ENCODE results near the gene MYO1D. TPM values are rescaled to one million over a fixed set of nuclear protein-coding genes. Genes with fewer than 3 reads are reported as not detected.

MYO1D gene
- total and polyA plus RNA-seq, 2 experiments from 2014 or later: 34.3 to 43.7 TPM

DNA sequence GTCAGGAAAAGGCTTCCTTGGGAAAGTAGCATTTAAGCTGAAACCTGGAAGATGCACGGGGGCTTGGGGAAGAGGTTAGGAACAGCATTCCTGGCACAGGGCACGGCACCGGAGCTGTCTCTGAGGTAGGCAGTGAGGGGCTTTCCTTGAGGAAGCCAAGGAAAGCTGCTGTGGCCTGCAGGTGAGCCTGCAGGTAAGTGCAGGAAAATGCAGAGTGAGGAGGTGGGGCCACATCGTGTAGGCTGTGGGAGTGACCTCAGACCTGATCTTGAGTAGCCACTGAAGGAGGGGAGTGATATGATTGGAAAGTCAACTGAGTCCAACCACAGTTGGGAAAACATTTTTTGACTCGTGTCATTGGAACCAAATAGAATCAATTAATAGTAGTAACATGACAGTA is 310.6 kb downstream of the MYO1D start:
- no peak for DNase-seq (ENCODE audit: low read depth in 1 of 2, low spot score in 1 of 2)
- Histone ChIP-seq H3K4me3 (no peak overlapping the region), H3K36me3 (no peaks in the 10 kb centered on the region), H3K9me3 (ENCODE audit: low read depth) (no peaks in the 10 kb centered on the region), H3K4me1 (ENCODE audit: low read depth) (no peaks in the 10 kb centered on the region), H3K27ac (no peak overlapping the region), H3K27me3 (no peaks in the 10 kb centered on the region)
- TF ChIP-seq, protein P1, sequence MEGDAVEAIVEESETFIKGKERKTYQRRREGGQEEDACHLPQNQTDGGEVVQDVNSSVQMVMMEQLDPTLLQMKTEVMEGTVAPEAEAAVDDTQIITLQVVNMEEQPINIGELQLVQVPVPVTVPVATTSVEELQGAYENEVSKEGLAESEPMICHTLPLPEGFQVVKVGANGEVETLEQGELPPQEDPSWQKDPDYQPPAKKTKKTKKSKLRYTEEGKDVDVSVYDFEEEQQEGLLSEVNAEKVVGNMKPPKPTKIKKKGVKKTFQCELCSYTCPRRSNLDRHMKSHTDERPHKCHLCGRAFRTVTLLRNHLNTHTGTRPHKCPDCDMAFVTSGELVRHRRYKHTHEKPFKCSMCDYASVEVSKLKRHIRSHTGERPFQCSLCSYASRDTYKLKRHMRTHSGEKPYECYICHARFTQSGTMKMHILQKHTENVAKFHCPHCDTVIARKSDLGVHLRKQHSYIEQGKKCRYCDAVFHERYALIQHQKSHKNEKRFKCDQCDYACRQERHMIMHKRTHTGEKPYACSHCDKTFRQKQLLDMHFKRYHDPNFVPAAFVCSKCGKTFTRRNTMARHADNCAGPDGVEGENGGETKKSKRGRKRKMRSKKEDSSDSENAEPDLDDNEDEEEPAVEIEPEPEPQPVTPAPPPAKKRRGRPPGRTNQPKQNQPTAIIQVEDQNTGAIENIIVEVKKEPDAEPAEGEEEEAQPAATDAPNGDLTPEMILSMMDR (IDR thresholded peaks at IDR 0.05; ENCODE audit: low read depth, low read length): no peak

DNA sequence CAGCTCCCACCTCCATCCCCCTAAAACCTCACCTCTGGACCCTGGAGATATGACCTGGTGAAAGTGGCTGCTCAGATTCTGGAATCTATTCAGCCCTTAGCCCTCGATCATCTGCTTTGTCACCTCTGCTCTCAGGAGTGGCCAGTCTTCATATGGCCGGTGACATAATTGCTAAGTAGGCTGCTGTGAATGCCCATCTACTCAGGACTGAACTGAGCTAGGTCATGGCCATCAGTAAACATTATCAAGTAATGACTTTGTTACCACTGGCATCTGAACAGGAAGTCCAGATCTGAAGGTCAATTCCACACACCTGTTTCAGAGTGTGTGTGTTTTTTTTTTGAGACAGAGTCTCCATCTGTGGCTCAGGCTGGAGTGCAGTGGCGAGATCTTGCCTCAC is 311.5 kb downstream of the MYO1D start:
- Histone ChIP-seq H3K36me3 (no peaks in the 10 kb centered on the region), H3K4me3 (no peak overlapping the region), H3K9me3 (ENCODE audit: low read depth) (no peaks in the 10 kb centered on the region), H3K27me3 (no peaks in the 10 kb centered on the region), H3K27ac (no peak overlapping the region), H3K4me1 (ENCODE audit: low read depth) (no peaks in the 10 kb centered on the region)
- no peak for DNase-seq (ENCODE audit: low read depth in 1 of 2, low spot score in 1 of 2)
- TF ChIP-seq, protein P1 (IDR thresholded peaks at IDR 0.05; ENCODE audit: low read depth, low read length): no peak

DNA sequence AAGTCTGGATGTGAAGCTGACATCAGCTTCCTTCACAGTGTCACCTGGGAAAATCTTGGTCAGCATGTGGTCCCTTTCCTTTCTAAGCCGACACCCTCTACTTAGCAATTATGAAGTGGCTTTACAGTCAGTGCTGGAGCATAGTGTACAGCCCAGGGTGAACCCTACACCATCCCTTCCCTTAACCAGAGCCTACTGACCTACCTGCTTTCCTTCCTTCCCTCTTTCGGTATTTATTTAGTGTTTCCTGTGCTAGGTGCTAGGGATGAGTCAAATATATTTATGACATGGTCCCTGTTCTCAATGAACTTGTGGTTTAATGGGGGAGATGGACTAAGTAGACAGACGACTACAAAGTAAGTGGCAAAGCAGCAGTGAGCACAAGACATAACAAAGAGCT is 312.6 kb downstream of the MYO1D start:
- no peak overlapping the region for H3K27ac ChIP-seq
- no peak overlapping the region for H3K4me3 ChIP-seq
- H3K4me1 ChIP-seq (ENCODE audit: low read depth): no peaks in the 10 kb centered on the region
- TF ChIP-seq, protein P1 (IDR thresholded peaks at IDR 0.05; ENCODE audit: low read depth, low read length): no peak
- H3K27me3 ChIP-seq: no peaks in the 10 kb centered on the region
- DNase-seq (ENCODE audit: low read depth in 1 of 2, low spot score in 1 of 2): no peak
- no peaks in the 10 kb centered on the region for H3K9me3 ChIP-seq (ENCODE audit: low read depth)
- H3K36me3 ChIP-seq: no peaks in the 10 kb centered on the region

DNA sequence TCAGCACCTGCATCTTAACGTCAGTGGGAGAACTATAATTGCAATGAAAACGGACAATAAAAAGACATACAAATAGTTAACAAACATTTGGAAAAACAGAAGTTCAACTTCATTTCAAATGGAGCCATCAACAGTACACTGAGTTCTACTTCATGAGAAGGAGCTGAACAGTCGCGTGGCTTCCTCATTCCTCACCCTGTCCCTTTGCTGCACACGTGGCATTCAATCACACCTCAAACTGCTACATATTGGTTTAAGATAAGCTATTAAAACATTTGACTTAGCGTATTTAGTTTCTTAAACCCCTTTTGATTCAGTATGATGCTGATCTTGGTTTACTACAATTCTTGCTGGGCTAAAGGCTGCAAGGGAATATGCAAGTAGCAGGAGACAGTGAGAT is 313.3 kb downstream of the MYO1D start:
- Histone ChIP-seq H3K4me3 (no peak overlapping the region), H3K27ac (no peak overlapping the region), H3K4me1 (ENCODE audit: low read depth) (peaks cover 2% of the 10 kb centered on the region), H3K9me3 (ENCODE audit: low read depth) (no peaks in the 10 kb centered on the region), H3K27me3 (no peaks in the 10 kb centered on the region), H3K36me3 (no peaks in the 10 kb centered on the region)
- TF ChIP-seq, protein P1 (IDR thresholded peaks at IDR 0.05; ENCODE audit: low read depth, low read length): no peak
- DNase-seq (ENCODE audit: low read depth in 1 of 2, low spot score in 1 of 2): no peak

DNA sequence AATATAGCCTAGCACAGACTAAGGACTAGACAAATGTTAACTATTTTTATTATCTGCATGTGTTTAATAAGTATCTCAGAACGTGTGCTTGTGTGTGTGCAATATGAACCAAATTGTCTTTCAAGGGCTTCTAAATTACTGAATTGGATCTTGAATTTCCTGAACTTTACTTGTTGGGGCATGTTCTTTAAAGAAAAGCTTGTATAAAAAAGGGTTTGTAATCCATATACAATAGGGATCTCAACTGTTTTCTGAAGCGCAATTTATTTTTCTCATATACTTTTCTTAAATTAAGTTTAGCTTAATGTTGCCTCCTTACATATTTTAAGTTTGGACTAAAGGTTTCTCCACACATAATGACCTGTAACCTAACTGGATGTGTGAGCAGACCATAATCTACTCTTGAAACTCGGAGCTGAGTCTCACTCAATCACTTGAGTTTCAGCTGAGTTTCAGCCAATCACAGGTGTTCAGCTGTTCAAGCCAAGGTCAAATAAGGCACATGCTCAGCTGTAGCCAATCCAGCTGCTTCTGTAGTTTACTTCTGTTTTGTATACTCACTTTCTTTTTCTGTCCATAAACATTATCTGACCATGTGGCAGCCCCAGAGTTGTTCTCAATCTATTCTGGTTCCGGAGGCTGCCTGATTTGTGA is 317.8 kb downstream of the MYO1D start:
- TF ChIP-seq, protein P1 (IDR thresholded peaks at IDR 0.05; ENCODE audit: low read depth, low read length): no peak

More for the DNA sequence above, 317.8 kb downstream of the MYO1D start:
- no peak overlapping the region for H3K27ac ChIP-seq
- H3K27me3 ChIP-seq: no peaks in the 10 kb centered on the region
- DNase-seq (ENCODE audit: low read depth in 1 of 2, low spot score in 1 of 2): no peak
- H3K9me3 ChIP-seq (ENCODE audit: low read depth): no peaks in the 10 kb centered on the region
- H3K4me1 ChIP-seq (ENCODE audit: low read depth): peaks cover 10% of the 10 kb centered on the region
- H3K36me3 ChIP-seq: no peaks in the 10 kb centered on the region
- H3K4me3 ChIP-seq: no peak overlapping the region
